Measurements from ENCODE around the gene CACTIN. TPM values are rescaled to one million over a fixed set of nuclear protein-coding genes. Genes with fewer than 3 reads are reported as not detected.
"Not testable (repeated sequence)": the region's sequence is repeated elsewhere in the genome, so short reads cannot be mapped to it uniquely, and the experiment has no call there.

CACTIN gene
- total RNA-seq, 1 donor, result 48.2 TPM

DNA sequence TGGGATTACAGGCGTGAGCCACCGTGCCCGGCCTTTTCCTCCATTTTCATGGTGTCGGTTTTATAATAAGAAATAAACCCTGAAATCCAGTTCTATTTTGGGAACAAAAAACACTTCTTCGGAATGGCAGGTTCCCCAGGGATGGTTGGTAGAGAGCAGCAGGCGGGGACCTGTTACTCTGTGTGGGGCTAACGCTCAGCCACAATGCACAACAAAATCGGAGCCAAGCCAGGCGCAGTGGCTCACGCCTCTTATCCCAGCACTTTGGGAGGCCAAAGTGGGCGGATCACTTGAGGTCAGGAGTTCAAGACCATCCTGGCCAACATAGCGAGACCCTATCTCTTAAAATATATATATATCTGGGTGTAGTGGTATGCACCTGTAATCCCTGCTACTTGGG is 25.6 kb downstream of the CACTIN start:
- no peak for DNase-seq (ENCODE audit: low read depth in 2 of 3, low spot score in 2 of 3)

DNA sequence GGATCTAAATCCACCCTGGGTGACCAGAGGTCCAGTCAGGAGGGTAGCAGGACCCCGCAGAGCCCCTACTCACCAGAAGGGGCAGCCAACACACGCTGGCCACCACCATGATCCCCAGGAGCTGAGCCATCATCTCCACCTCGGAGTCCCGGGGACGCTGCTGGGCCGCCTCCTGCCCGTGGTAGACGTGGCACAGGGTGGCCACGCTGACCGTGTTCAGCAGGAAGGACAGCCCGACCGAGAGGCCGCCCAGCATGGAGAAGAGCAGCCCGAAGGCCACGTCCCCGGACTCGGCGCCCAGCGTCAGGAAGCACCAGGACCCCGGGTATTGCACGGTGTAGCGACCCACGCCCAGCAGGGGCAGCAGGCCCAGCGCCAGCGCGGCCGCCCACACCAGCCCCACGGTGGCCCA is 26.8 kb downstream of the CACTIN start:
- no peak for DNase-seq (ENCODE audit: low read depth in 2 of 3, low spot score in 2 of 3)

DNA sequence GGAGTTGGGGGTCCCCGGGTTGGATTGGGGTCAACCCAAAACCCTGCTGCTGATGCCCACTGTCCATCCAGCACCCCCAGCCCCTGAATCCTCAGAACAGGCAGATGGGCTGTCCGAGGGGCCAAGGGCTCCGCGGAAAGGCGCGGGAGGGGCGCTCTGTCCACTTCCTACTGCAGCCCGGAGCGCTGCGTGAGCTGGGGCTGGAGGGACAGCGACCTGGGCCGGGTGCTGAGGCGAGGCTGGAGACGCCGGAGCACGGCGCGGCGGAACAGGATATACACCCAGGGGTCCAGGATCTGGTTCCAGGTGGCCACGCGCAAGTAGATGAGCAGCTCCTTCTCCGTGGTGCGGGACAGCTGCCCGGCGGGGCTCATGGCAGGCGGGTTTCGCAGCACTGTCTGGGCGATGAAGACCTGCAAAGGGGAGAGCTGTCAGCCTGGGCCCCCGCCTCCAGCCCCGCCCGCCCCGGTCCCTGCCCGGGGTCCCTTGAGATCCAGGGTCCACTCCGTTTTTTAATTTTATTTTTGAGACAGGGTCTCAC is 31.0 kb downstream of the CACTIN start:
- no peak for DNase-seq (ENCODE audit: low read depth in 2 of 3, low spot score in 2 of 3)

DNA sequence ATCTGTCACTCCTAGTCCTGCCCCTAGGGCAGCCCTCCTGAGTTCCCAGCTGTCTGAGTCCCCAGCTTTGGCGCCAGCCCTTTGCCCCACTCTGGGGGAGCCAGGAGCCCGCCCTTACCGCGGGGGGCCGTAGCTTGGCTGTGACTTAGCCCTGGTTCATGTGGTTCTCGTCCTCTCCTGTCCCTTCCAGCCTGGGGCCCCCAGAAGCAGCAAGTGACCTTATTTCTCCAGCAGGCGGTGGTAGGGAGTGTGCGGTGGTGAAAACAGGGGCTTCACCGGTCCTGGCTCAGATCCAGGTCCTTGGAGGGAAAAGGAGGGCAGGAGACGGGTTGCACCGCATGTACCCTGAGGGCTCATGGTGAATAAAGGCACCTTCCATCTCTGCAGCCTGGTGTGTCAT is 33.4 kb downstream of the CACTIN start:
- DNase-seq (ENCODE audit: low read depth in 2 of 3, low spot score in 2 of 3), result peak in 1 of 3 donors; percentile 46

DNA sequence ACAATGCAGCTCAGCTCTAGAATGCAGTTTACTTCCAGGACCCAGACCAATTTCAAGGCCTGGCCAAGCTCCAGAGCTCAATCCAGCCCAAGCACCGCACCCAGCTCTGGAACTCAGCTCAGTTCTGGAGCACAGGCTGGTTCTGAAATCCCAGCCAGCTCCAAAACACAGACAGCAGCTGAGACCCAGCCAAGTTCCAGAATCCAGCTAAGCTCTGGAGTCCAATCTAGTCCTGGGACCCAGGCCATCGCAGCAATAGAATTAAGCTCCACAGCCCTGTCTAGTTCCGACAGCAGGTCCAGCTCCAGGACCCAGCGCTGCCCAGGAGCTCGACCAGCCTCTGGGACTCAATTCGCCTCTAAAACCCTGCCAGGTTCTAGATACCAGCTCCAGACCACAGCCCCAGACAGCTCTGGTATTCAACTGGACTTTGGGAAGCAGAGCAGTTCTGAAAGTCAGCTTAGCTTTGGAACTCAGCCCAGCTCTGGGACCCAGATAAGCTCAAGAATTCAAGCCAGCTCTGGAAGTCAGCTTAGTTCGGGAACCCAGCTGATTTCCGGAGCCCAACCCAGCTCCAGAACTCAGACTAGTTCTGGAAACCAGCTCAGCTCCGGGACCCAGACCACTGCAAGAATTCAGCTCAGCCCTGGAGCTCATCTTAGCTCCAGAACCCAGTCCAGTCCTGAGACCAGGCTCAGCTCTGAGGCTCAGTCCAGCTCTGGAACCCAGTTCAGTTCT is 34.5 kb downstream of the CACTIN start:
- no peak for DNase-seq (ENCODE audit: low read depth in 2 of 3, low spot score in 2 of 3)

DNA sequence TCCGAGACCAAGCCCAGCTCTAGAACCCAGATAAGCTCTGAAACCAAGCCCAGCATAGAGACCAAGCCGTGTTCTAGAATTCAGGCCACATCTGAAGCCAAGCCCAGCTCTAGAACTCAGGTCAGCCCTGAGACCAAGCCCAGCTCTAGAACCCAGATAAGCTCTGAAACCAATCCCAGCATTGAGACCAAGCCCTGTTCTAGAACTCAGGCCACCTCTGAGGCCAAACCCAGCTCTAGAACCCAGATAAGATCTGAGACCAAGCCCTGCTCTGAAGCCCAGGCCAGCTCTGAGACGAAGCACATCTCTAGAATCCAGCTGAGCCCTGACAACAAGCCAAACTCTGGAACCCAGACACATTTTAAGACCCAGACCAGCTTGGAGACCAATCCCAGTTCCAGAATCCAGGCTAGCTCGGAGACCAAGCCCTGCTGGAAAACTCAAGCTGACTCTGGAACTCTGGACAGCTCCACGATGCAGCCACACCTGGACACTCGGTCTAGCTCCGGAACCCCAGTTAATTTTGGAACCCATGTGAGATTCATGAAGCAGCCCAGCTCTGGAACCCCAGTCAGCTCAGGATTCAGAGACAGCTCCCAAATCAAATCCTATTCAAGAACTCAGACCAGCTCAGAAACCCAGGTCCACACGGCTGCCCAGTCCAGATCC is 35.5 kb downstream of the CACTIN start:
- no peak for DNase-seq (ENCODE audit: low read depth in 2 of 3, low spot score in 2 of 3)

DNA sequence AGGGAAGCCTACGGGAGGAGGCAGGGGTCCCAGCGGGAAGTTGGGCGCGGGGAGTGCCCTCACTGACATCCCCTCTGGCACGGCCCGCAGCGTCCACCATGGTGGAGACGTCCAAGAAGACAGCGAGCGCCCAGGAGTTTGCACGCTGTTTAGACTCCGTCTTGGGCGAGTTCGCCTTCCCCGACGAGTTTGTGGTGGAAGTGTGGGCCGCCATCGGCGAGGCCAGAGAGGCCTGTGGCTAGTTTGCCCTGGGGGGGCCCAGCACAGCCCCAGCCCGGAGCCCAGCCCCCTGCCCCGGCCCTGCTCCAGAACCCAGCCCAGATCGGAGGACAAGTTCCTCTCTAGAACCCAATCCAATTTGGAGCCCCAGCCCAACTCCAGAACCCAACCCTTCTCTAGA is 36.6 kb downstream of the CACTIN start:
- DNase-seq (ENCODE audit: low read depth in 2 of 3, low spot score in 2 of 3), result no peak

DNA sequence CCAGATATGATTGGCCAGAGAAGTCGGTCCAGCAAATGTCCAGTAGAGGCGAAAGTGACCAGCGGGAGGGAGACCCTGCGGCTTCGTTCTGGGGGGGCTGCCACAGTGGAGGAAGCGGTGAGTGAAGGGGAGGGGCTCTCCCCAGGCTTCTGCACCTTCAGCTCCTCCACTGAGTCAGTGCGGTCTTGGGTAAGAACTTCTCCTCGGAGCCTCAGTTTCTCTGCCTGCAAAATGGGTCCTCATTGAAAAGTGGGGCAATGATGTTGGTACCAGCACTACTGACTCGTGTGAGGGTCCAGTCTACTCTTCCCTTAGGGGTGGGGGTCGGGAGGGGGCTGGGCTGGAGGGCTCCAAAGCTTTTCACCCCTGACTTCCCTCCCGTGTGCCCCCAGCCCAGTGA is 37.2 kb downstream of the CACTIN start:
- no peak for DNase-seq (ENCODE audit: low read depth in 2 of 3, low spot score in 2 of 3)

DNA sequence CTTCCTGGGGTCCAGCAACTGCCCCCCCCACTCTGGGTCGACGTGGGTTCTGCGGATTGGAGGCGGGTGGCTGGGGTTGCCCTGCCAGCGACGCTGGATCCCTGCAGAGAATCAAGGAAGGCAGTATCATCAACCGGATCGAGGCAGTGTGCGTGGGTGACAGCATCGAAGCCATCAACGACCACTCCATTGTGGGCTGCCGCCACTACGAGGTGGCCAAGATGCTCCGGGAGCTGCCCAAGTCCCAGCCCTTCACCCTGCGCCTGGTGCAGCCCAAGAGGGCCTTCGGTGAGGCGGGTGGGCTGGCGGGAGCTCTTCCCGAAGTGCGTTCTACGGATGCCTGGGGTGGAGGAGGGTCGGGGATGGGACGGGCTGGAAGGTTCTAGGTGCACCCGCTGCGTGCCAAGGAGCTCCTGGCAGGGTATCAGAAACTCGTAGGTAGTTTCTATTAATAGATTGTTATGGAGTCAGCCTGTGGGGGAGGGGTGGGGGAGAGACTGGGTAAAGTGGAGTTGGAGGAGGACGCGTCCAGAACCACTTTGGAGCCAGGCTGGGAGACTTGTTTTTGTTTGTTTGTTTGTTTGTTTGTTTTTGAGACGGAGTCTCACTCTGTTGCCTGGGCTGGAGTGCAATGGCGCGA is 39.8 kb downstream of the CACTIN start:
- DNase-seq (ENCODE audit: low read depth in 2 of 3, low spot score in 2 of 3), result no peak

DNA sequence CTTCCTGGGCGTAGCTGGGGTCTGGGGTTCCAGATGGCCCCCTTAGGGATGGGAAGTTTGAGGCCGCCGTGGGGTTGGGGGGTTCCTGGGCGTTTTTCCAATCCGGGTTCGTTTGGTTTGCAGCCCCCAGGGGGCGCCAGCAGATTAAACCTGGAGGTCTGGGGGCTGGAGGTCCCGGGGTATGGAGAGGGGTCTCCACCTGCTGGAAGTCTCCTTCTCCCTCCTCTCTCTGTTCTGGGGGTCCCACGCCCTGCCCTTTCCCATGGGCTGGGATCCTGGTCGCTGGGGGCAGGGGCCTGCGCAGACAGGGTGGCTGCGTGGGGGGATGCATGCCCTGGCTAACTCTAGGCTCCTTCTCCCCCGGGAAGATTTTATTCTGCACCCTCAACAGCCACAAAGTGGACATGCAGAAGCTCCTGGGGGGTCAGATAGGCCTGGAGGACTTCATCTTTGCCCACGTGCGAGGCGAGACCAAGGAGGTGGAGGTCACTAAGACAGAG is 40.4 kb downstream of the CACTIN start:
- peak in 1 of 3 donors; percentile 67 for DNase-seq (ENCODE audit: low read depth in 2 of 3, low spot score in 2 of 3)

DNA sequence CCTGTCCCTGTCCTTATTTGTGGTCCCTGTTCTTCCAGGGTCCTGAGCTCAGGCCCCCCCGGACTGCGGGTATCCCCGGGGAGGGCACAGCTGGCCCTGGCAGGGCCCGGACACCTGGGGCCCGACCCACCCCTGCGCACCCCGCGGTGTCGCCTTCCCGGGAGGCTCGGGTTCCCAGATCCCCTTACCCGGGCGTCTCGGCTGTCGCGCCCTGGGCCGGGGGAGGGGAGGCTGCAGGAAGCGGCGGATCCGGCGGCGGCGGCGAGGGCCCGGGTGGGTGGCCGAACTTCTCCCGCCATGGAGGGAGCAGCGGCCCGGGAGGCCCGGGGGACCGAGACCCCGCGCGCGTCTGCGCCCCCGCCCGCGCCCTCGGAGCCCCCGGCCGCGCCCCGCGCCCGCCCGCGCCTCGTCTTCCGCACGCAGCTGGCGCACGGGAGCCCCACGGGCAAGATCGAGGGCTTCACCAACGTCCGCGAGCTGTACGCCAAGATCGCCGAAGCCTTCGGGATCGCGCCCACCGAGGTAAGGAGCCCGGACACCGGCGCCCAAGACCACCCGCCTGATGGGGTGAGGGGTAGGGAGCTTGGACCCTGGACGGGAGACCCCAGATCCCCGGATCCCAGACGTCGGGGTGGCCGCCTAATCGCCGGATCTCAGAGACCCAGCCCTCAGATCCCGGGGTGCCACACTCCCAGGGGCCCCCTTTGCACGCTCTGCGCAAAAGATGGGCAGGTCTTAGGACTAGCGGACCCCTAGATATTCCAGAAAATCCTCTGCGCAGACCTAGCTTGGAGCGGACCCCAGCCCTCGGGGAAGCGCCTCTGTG is 41.1 kb downstream of the CACTIN start, which contains the start of gene GIPC3:
GIPC3 (plus strand) TSS at position 178 of the 826 bp plus-strand sequence; CDS start at position 298, 120 bp downstream.
- DNase-seq (ENCODE audit: low read depth in 2 of 3, low spot score in 2 of 3), result no peak

DNA sequence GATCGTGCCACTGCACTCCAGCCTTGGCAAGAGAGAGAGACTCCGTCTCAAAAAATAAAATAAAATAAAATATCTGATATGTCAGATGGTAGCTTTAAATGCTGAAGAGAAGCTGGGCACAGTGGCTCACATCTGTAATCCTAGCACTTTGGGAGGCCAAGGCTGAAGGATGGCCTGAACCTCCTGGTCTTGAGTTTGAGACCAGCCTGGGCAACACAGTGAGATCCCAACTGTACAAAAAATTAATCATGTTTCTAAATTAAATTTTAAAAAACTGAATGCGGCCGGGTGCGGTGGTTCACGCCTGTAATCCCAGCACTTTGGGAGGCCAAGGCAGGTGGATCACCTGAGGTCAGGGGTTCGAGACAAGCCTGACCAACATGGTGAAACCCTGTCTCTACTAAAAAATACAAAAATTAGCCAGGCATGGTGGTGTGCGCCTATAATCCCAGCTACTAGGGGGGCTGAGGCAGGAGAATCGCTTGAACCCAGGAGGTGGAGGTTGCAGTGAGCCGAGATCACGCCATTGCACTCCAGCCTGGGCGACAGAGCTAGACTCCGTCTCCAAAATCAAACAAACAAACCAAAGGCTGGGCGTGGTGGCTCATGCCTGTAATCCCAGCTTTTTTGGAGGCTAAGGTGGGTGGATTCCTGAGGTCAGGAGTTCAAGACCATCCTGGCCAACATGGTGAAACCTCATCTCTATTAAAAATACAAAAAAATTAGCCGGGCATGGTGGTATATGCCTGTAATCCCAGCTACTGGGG is 42.4 kb downstream of the CACTIN start:
- DNase-seq (ENCODE audit: low read depth in 2 of 3, low spot score in 2 of 3), result not testable (repeated sequence)

DNA sequence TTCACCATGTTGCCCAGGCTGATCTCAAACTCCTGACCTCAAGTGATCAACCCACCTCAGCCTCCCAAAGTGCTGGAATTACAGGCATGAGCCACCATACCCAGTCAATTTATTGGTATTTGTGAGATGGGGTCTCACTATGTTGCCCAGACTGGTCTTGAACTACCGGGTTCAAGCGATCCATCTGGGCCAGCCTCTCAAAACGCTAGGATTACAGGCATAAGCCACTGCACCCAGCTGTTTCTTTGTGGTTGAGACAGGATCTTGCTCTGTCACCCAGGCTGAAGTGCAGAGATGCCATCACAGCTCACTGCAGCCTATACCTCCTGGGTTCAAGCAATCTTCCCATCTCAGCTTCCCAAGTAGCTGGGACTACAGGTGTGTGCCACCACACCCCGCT is 44.8 kb downstream of the CACTIN start:
- DNase-seq (ENCODE audit: low read depth in 2 of 3, low spot score in 2 of 3), result not testable (repeated sequence)

DNA sequence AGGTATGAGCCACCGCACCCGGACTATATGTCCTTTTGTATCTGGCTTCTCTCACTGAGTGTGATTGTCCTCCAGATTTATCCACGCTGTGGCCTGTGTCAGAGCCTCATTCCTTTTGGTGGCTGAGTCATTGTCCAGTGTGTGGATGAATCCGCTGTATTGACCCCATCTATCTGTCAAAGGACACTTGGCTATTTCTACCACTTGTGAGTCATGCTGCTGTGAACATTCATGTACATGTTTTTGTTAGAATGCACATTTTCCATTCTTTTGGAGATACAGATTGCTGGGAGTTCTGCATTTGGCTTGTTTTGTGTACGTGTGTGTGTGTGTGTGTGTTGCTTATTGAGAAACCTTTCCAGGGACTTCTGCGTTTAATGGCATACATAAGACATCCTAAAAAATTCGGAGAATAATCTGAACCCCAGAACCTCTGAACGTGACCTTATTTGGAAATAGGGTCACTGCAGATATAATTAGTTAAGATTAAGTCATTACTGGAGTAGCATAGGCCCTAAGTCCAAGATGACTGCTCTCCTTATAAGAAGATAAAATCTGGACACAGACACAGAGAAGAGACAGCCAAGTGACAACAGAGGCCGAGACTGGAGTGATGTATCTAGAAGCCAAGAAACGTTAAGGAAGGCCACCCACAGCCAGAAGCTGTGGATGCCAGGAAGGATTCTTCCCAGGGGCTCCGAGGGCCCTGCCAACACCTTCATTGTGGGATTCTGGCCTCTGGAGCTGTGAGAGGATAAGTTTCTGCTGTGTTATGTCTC is 46.2 kb downstream of the CACTIN start:
- no peak for DNase-seq (ENCODE audit: low read depth in 2 of 3, low spot score in 2 of 3)

DNA sequence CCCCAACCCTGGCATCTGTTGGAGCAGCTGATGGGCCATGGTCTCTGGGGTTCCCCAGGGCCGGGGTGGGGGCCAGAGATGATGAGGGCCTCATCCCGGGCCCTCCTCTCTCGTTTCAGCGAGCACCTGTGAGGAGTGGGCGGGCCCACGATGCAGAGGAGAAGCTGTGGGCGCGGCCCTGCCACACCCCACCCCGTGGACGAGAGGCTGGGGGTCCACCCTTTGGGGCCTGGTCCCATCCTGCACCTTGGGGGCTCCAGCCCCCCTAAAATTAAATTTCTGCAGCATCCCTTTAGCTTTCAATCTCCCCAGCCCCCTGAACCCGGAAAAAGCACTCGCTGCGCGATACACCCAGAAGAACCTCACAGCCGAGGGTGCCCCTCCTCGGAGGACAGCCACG is 48.2 kb downstream of the CACTIN start:
- DNase-seq (ENCODE audit: low read depth in 2 of 3, low spot score in 2 of 3), result no peak

DNA sequence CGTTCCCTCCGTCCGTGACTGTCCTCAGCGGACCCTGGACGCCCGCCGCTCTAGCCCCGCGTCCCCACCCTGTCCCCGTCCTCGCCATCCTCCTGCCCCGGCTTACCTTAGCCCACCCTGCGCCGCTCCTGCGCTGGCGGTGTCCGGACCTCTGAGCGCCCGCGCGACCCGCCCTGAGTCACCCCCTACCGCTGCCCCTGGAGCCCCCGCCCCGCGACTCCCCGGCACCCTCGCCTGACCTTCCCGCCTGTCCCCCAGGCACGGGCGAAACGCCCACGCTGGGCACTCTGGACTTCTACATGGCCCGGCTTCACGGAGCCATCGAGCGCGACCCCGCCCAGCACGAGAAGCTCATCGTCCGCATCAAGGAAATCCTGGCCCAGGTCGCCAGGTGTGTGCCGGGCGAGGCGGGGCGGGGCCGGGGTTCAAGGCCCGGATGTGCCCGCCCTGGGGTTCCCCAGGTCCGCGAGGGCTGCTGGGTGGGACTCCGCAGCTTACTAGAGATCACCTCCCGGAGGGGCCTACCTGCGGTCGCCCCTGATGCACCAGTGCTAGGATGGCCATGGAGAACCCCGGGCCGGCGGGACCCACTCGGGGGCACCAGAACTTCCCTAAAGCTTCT is 48.8 kb downstream of the CACTIN start:
- no peak for DNase-seq (ENCODE audit: low read depth in 2 of 3, low spot score in 2 of 3)

DNA sequence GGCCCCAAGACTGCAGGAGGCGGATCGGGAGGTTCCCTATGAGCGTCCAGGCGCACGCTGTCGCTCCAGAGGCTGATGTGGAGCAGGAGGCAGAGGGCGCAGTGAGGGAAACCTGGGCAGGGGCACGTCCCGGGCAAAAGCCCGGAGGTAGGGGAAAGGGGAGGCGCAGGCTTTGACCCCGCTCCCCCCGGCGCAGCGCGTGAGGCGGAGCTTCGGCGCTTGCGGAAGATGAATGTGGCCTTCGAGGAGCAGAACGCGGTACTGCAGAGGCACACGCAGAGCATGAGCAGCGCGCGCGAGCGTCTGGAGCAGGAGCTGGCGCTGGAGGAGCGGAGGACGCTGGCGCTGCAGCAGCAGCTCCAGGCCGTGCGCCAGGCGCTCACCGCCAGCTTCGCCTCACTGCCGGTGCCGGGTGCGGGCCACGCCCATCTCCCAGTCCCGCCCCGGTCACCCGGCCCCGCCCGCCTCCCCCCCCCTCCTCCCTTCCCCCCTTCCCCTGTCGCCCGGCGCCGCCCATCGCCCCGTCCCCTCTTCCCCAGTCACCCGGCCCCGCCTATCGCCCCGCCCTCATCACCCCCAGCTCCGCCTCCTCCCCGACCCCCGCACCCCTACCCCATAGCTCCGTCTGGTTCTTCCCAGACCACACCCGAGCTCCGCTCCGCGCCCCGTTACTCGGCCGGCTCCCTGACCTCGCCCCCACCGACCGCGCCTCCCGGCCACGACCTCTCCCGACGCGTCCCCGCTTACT is 49.7 kb downstream of the CACTIN start:
- DNase-seq (ENCODE audit: low read depth in 2 of 3, low spot score in 2 of 3), result peak in 1 of 3 donors; percentile 40

Data from hematopoietic multipotent progenitor cell (in vitro differentiated cells).